DOHH2 (cell line): ENCODE measurements around the gene TMEM181.

ENCODE experiments used
- H3F3A ChIP-seq: fragments of 200-600 bp; sonication (generic), shearing (Covaris generic); 2 replicates; pipeline ENCODE4 v1.6.0; 2016; ENCODE audit warnings: antibody characterized with exemption, mild to moderate bottlenecking; ENCODE audit not compliant: control insufficient read depth, insufficient read depth
- H3K27ac ChIP-seq: fragments of 200-600 bp; sonication (generic); 2 replicates; pipeline ENCODE4 v1.5.1; 2014; ENCODE audit warnings: low read depth, mild to moderate bottlenecking, low read length, moderate library complexity
- H3K27me3 ChIP-seq: fragments of 200-600 bp; sonication (generic); 2 replicates; pipeline ENCODE4 v1.6.1; 2014; ENCODE audit warnings: mild to moderate bottlenecking, low read length, mixed read lengths; ENCODE audit not compliant: control insufficient read depth
- H3K36me3 ChIP-seq: fragments of 200-600 bp; sonication (generic); 2 replicates; pipeline ENCODE4 v1.6.1; 2014; ENCODE audit warnings: mild to moderate bottlenecking, low read length, moderate library complexity, mixed read lengths; ENCODE audit not compliant: control insufficient read depth
- H3K4me1 ChIP-seq: fragments of 200-600 bp; sonication (generic); 2 replicates; pipeline ENCODE4 v1.6.1; 2014; ENCODE audit warnings: mild to moderate bottlenecking, low read length, mixed read lengths; ENCODE audit not compliant: control insufficient read depth
- H3K4me2 ChIP-seq: fragments of 200-600 bp; sonication (generic); 2 replicates; pipeline ENCODE4 v1.6.0; 2014; ENCODE audit warnings: mild to moderate bottlenecking, low read length, moderate library complexity
- H3K4me3 ChIP-seq: fragments of 200-600 bp; sonication (generic); 2 replicates; pipeline ENCODE4 v1.5.1; 2014; ENCODE audit warnings: mild to moderate bottlenecking, low read length, mixed read lengths
- H3K79me2 ChIP-seq: fragments of 200-600 bp; sonication (generic); 2 replicates; pipeline ENCODE4 v1.6.1; 2014; ENCODE audit warnings: mild to moderate bottlenecking, low read length, mixed read lengths; ENCODE audit not compliant: control insufficient read depth
- H3K9me2 ChIP-seq: fragments of 200-600 bp; sonication (generic); replicated peaks from 2 replicates; pipeline ENCODE4 v1.6.1; 2014; ENCODE audit warnings: mild to moderate bottlenecking, low read length, mixed read lengths; ENCODE audit not compliant: control insufficient read depth
- H3K9me3 ChIP-seq: fragments of 200-600 bp; sonication (generic); 2 replicates; pipeline ENCODE4 v1.6.1; 2014; ENCODE audit warnings: antibody characterized with exemption, low read length, mixed read lengths; ENCODE audit not compliant: control insufficient read depth, insufficient read depth
- H4K20me1 ChIP-seq: fragments of 200-600 bp; sonication (generic); 2 replicates; pipeline ENCODE4 v1.6.0; 2014; ENCODE audit warnings: low read depth, mild to moderate bottlenecking, antibody characterized with exemption, low read length, moderate library complexity; ENCODE audit not compliant: control insufficient read depth, insufficient read depth
- CTCF ChIP-seq: fragments of 200-600 bp; sonication (generic); IDR thresholded peaks from one replicate; pipeline ENCODE4 v1.5.1; 2014; ENCODE audit warnings: antibody characterized with exemption, mild to moderate bottlenecking, low read depth, low read length; ENCODE audit not compliant: poor library complexity, severe bottlenecking
- EZH2phosphoT487 ChIP-seq: fragments of 200-600 bp; sonication (generic); IDR thresholded peaks from 2 replicates; pipeline ENCODE4 v1.6.1; 2017; ENCODE audit warnings: borderline replicate concordance, mild to moderate bottlenecking, antibody characterized with exemption, low read length, moderate library complexity, mixed read lengths

TMEM181 gene

GRCh38 chr6:158564243-158565121 is 4.6 kb downstream of the TMEM181 start:
- Histone ChIP-seq H3K36me3 (no peaks in the 10 kb centered on the region), H3K4me2 (no peak overlapping the region), H3F3A (no peaks in the 10 kb centered on the region), H3K27ac (no peak overlapping the region), H3K27me3 (no peaks in the 10 kb centered on the region), H3K79me2 (peaks cover 85% of the 10 kb centered on the region), H3K9me3 (no peaks in the 10 kb centered on the region), H4K20me1 (peaks cover 14% of the 10 kb centered on the region; the same call in 1 of the 2 replicates), H3K9me2 (no peaks in the 10 kb centered on the region), H3K4me1 (peaks cover 18% of the 10 kb centered on the region), H3K4me3 (no peak overlapping the region)
- TF ChIP-seq EZH2phosphoT487 (no peak), CTCF (no peak)

- no peaks in the 10 kb centered on the region for H3F3A ChIP-seq
- H3K79me2 ChIP-seq: peaks cover 85% of the 10 kb centered on the region
- no peak overlapping the region for H3K4me3 ChIP-seq
- no peak overlapping the region for H3K4me2 ChIP-seq
- no peak overlapping the region for H3K27ac ChIP-seq
- no peak for TF ChIP-seq CTCF
- peaks cover 14% of the 10 kb centered on the region; the same call in 1 of the 2 replicates for H4K20me1 ChIP-seq
- no peaks in the 10 kb centered on the region for H3K36me3 ChIP-seq
- H3K27me3 ChIP-seq: no peaks in the 10 kb centered on the region
- H3K4me1 ChIP-seq: peaks cover 15% of the 10 kb centered on the region
- H3K9me2 ChIP-seq: no peaks in the 10 kb centered on the region
- H3K9me3 ChIP-seq: no peaks in the 10 kb centered on the region
Observed at GRCh38 chr6:158565122-158565429, 5.2 kb downstream of the TMEM181 start.

GRCh38 chr6:158565482-158566040 is 5.7 kb downstream of the TMEM181 start:
- H3K27ac ChIP-seq: no peak overlapping the region
- H3F3A ChIP-seq: no peaks in the 10 kb centered on the region
- peaks cover 84% of the 10 kb centered on the region for H3K79me2 ChIP-seq
- no peak for TF ChIP-seq EZH2phosphoT487
- TF ChIP-seq CTCF: no peak
- H3K4me1 ChIP-seq: peaks cover 15% of the 10 kb centered on the region
- no peak overlapping the region for H3K4me3 ChIP-seq
- no peaks in the 10 kb centered on the region for H3K27me3 ChIP-seq
- H3K9me2 ChIP-seq: no peaks in the 10 kb centered on the region
- no peaks in the 10 kb centered on the region for H3K36me3 ChIP-seq
- H4K20me1 ChIP-seq: peaks cover 14% of the 10 kb centered on the region; the same call in 1 of the 2 replicates
- H3K9me3 ChIP-seq: no peaks in the 10 kb centered on the region
- no peak overlapping the region for H3K4me2 ChIP-seq
